ELR (cell line): Measurements from ENCODE around the gene CASQ2.

Source experiments
- DNase-seq: peaks from one replicate; pipeline ENCODE4 v3.0.0-alpha.2; 2015; ENCODE audit warnings: low read depth

CASQ2 gene

DNA sequence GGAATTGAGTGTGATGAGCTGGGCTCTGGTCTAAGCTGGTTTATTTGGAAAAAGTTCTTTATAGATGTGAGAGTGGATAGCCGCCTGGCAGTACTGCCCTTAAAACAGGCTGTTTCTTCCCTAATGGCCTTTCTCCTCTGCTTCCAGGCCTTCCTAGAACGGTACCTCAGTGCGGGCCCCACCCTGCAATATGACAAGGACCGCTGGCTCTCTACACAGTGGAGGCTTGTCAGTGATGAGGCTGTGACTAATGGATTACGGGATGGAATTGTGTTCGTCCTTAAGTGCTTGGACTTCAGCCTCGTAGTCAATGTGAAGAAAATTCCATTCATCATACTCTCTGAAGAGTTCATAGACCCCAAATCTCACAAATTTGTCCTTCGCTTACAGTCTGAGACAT lies 77.5 kb downstream of the CASQ2 start:
- DNase-seq = no peak

DNA sequence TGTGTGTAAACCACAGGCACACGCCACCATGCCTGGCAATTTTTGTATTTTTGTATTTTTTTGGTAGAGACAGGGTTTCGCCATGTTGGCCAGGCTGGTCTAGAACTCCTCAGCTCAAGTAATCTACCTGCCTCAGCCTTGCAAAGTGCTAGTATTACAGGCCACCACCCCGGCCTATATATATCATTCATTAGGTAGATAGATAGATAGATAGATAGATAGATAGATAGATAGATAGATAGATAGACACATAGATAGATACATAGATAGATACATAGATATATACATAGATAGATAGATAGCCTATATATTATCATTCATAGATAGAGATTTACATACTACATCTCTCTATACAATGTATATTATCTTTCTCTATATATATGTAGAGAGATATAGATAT lies 80.8 kb downstream of the CASQ2 start:
- no peak for DNase-seq

DNA sequence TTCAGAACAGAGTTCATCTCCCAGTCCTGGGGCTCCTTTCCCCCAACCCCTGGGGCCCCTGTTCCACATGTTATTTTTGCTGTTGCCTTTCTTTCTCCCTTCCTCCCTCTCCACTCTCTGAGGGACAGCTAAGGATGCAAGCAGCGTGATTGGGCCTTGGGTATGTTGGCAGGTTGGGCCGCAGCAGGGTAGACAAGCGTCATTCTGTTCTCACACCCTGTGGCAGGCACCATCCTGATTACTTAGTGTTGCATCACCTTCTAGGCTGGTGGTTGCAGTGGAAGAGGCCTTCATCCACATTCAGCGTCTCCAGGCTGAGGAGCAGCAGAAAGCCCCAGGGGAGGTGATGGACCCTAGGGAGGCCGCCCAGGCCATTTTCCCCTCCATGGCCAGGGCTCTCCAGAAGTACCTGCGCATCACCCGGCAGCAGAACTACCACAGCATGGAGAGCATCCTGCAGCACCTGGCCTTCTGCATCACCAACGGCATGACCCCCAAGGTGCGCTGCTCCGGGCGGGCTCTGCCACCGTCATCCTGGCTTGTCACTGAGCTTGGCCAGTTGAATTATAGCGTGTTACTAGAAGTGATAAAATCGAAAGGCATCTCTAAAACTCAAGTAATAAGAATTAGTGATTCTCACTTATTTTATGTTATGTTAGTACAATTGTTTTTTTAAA lies 83.3 kb downstream of the CASQ2 start:
- no peak for DNase-seq

DNA sequence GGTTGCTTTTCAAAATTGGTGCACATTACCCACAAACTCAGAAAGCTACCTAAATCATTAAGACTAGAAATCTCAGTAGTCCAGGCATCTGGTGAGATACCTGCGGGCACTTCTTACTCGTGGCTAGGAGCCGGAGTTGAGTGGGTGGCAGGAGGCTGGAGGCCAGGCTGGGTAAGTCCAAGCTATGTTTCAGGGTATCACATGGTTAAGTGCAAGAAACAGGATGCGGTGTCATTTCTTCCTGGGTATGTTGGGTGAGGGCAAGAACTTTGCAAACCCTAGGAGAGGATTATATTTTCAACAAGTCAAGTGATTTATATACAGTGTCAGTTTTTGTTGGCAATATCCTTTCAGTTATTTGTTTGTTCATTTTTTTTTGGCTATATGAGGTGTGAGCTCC lies 85.7 kb downstream of the CASQ2 start:
- no peak for DNase-seq

DNA sequence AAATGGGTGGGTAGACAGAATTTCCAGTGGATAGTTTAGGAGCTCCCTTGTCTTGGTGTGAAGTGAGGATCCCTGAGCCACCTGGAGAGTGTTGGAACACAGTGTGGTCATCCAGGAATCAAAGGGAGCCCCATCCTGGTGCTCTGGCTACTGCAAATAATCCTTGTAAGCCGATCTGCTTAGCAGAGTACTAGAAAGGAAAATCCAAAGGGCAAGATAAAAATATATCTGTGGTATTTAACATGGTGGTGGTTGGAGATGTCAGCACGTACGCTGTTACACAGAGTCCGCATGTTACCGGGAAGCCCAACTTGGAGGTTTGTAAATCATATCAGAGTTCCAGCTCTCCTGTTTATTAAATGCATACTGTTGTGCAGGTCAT lies 87.8 kb downstream of the CASQ2 start:
- no peak for DNase-seq

DNA sequence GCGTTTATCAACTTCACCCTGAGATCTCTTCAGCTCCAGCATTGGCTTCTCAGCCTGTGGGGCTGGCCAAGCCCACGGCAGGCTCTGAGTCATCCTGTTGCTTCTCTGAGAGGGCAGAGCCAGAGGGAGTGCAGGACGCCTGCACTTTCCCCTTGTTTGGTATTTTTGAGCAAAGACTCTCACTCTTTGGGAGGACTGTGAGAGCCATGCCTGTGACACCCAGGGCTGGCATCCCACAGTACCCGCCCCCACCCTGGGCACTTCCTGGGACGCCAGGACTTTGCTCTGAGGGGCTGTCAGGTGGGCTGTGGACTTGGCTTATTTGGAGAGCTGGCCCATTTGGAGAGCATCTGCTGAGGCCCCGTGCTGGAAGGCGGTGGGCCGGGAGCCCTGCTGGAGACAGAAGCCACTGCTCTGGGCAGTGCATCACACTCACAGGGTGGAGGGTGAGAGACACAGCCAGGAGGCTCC lies 89.3 kb downstream of the CASQ2 start:
- peak; percentile 74 for DNase-seq

DNA sequence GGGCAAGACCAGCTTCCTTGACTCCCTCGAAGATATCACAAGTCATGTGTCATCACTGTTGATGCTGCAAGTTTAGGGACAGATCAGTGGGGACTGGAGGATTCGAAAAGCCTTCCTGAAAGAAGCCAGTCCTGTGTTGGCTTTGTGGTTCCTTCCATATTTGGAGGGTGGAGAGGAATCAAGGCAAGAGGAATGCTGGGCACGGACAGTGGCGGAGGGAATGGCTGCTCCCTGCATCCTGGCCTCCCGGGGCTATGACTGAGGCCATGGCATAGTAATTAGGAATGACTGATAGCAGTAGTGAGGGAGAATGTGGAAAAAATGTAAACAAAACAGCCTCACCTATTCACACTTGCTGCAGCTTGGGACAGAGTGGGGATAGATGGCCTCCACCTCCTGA lies 90.4 kb downstream of the CASQ2 start:
- no peak for DNase-seq

DNA sequence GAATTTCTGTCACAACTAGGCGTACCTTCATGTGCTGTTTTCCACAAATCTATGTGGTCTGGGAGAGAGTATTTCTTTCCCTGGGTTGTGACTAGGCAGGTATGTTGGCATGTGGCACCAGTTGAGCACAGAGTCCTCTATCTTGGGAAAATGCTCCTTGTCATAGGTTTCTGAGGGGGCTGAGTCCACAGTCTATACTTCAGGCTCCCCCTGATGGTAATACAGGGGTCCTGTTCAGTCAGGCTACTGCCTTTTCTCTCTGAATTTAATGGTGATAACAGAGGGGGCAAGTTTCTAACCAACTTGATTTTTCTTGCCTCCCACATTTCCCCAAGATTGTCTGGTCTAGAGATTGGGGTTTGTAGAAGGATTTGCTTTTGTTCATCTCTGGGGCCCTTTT lies 90.9 kb downstream of the CASQ2 start:
- peak; percentile 6 for DNase-seq

DNA sequence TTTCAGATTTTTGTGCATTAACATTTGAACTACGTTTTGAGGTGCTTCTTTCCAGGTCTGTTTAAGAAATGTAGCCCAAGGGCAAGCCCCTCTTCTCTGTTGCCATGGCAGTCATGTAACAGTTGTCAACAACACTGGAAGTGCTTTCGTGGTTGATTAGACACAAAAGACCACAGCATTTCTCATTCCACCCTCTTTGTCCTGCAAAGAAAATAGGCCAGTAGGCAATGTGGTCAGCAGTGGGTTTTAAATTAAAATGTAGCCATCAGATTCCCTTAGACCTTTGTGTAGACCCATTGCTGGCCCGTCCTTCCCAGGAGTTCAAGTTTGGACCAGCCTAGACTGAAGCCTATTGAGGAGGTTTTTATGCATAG lies 91.3 kb downstream of the CASQ2 start:
- peak; percentile 15 for DNase-seq

DNA sequence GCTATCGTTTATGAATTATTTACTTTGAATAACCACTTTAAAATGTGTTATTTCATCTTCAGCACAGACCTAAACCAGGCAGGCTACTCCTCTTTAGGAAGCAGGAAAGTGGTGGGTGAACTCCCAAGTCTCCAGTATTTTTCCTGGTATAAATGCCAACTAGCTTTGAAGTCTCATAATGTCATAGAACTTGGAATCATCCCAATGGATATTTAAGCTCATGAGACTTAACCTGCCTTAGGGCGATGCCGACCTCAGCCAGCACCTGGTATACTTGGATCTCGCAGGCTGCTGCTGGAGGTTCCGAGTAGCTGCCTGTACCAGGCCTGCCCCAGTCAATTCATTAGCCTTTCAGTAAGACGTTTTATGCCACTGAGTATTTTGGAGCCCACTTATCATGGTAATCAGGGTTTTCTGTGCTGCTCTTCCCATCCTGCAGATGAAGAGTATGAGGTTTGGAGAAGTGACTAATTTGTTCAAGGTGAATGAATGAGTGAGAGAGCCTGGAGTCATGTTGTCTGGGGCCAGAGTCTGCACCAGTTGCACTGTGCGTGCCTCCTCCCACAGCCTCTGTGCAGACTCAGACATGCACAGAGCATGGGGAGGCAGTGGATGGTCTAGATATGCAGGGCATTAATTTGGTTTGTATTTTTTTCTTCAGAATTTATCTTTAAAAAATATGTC lies 91.9 kb downstream of the CASQ2 start:
- no peak for DNase-seq

DNA sequence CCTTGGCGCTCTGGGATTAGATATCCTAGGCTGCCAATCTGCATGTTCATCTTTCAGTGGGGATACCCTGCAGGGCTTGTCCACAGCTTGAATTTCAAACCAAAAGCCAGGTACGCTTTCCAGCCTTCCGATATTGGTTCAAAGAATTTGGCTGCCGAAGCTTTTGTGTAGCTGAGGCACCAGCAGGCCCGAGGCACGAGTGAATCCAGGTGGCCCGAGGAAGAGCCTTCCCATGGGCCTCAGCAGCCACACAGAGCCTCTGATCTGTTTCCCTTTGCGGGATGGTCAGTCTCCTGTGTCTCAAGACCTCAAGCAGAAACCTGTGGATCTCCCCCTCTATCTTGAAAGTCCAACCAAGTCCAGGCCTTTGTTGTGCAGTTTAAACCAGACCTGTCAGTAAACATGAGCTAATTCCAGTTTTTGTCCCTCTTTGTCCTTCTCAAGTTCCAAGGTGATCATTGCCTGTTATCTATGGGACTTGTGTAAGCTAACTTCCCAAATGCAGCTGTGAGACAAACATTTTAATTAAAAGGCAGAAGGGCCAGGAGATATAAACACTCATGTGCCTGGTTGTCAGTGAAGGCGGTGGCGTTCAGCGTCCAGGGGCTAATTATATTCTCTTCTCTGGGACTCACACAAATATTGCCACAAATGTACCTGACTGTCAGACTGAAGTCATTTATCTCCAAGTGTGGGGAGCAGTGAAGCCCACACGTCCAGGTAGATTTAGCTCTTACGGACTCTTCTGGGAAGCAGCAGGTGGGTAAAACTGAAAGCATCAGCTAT lies 96.1 kb downstream of the CASQ2 start:
- no peak for DNase-seq

DNA sequence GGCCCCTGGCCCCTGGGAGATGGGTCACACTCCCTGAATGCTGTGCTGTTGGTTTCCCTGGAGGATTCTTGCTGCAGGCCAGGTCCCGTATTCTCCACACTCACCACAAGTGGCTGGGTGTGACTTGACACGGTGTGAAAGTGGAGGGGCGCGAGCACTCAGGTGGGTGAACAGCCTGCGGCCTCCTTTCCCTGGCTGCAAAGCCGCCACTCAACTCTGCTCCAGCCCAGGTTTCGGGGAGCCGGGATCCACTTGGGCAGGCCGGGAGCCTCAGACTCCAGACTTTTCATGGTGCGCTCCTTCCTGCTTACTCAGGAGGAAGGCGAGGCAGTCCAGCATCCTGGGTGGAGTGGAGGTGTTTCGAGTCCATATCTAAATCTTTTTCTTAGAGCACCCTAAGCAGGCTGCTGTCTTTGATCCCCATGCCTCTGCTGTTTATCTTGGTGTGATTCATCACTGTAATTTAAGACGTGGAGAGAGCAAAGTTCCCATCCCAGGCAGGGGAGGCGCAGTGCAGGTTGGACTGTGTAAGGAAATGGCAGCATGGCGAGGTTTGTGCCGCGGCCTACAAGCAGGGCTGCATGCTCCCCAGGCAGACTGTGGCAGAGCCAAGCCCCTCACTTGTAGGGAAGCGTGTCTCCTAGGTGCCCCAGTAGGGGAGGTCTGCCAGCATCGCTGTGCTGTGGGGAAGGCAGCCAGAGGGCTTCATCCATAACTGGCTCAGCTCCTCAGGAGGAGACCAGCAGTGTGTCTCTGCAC lies 97.2 kb downstream of the CASQ2 start:
- DNase-seq = peak; percentile 34

DNA sequence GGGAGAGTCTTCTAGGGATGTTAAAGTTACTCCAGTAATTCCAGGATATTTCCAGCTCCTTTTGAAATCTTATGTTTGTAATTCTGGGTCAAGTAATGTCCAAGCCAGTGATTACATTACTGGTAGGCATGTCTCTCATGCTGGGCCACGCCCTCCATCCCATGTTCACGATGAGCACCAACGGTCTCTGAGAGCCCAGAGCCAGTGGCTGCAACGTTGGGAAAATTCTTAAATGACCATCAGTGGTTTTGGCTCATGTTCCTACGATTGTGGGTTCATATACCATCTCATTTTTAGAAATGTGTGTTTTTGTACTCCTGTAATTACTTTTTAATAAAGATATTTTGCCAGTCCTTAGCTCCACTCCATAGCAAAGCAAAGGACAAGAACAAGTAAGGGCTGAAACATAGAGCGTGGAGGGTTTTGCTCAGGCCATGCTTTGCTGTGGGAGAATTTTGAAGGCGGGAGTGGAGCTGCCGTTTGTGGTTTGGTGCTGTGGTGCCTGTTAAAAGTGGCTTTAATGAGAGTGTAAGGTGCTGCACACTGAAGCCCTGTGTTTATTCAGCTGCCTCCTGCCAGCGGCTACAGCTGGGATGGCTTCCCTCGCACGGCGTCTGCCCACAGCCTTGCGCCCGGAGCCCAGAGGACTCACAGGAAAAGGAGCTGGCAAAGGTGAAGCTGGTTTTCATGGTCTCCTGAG lies 97.9 kb downstream of the CASQ2 start:
- no peak for DNase-seq

DNA sequence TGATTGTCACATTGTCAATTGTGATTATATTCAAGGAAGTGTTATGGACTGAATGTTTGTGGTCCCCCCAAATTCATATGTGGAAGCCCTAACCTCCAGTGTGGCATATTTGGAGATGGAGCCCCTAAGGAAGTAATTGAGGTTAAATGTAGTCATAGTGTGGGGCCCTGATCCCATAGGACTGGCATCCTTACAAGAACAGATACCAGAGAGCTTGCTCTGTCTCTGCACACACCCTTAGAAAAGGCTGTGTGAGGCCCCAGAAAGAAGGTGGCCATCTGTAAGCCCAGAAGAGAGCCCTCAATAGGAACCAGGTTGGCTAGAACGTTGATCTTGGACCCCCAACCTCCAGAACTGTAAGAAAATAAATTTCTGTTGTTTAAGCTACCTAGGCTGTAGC lies 98.6 kb downstream of the CASQ2 start:
- DNase-seq = peak; percentile 21

DNA sequence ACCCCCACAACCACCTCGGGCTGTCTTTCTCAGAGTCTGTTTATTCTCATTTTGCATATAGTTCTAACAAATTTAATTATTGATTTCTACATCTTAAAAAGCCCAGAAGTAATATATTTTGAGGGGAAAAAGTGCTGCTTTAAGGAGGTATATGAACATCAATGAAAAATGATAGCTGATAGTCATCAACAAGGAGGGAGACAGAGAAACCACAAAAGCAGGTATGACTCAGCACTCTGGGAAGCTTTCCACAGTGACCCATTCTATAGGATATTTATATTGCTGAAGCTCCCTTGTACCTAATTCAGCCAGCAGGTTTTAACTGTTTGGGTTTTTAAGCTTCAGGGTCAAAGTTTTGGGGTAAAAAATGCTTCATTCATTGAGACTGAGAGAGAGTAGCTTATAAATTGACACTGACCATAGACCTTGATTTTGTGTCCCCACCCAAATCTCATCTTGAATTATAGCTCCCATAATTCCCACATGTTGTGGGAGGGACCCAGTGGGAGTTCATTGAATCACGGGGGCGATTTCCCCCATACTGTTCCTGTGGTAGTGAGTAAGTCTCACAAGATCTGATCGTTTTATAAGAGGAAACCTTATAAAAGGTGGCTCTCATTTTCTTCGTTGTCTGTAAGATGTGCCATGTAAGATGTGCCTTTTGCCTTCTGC lies 99.4 kb downstream of the CASQ2 start:
- DNase-seq = peak; percentile 93

DNA sequence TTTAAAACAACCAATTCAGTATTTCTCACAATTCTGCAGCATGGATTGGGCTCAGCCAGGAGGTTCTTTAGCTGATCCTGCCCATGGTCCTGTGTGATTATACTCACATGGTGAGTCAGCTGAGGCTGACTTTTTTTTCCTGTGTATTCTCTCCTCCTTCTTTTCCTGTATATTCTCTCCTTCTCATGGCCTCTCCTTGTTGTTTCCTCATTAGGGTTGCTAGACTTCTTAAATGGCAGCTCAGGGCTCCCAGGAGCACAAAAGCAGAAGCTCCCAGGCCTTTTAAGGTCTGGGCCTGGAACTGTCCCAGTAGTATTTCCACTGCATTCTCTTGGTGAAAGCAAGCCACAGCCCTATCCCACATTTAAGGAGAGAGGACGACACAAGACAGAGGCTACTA lies 99.9 kb downstream of the CASQ2 start:
- peak; percentile 64 for DNase-seq

DNA sequence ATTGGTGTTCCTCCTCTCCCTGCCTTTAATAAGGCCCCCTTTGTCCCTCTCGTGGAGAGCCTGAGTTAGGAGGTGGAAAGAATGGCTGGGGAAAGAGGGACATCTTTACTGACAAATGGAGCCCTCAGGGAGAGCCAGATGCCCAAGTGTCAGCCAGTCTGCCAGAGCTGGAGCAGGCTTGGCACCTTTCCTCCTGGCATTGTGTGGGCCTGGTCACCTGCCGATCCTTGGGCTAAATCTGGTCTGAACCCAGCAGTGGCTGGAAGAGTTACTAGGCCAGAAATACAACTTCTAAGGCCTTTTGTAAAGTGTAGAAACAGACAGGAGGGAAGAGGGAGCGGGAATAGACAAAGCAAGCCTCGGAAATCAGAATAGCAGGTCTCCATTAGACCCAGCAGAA lies 101.8 kb downstream of the CASQ2 start:
- no peak for DNase-seq

DNA sequence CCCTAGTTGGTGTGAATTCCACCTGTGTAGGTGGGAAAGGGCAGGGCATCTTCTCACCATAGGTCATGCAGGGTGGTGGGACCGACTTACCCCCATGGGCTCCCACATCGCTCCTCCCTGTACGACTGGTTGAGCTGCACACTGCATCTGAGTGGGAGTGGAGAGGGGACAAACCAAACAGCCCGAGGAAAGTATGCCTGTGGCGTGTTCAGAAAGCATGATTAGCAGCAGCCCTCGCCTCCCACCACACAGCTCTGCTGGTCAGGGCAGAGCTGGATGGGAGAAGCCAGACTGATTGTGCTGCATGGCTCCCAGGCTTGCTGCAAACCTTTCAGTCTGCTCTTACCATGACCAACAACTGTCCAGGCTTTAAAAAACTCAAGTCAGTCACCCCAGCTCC lies 102.3 kb downstream of the CASQ2 start:
- no peak for DNase-seq

DNA sequence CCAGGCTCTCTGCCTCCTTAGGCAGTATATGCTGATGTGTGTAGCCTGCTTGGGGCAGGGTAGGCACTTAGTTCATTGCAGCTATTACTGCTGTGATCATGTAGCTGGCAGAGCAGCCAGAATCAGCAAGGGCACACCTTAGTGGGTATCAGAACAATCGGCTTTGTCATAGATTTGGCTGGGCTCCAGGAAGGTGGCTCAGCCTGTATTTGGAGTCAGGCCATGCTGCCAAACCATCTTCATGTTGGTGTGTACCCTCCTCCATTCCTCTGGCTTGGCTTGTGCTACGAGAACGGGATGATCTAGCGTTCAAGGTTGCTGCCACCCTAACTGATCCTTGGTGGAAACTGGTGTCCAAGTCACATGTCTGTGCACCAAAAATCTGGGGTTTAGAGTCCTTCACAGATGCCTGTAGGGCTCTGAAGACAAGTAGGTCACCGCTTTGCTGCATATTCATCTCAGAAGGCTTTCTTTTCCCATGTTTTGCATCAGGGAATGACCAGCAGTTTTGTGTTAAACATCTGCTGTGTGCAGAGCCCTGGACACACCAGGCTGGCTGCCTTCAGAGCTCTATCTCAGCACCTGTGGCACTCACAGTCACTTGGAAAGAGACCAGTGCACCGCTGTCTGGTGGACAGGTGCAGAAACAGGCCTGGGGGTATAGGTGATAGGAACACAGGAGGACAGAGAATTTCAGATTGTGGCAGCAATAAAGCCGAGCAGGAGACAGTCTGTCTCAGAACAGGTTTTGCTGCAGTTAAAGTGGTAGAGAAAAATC lies 103.0 kb downstream of the CASQ2 start:
- no peak for DNase-seq

DNA sequence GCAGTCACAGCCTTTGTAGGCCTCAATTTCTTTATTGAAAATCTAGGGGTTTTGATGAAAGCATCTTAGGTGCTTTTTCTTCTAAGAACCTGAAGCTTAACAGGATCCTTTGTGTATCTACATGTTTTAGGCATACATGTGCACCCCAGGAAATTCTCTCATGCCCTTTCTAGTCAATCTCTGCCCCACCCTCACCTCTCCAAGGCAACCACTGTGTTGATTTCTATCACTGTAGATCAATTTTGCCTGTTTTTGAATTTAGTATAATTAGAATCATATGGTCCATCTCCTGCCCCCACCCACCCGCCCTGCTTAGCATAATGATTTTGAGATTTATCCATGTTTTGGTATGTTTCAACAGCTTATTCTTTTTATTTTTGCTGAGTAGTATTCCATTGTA lies 107.4 kb downstream of the CASQ2 start:
- no peak for DNase-seq

DNA sequence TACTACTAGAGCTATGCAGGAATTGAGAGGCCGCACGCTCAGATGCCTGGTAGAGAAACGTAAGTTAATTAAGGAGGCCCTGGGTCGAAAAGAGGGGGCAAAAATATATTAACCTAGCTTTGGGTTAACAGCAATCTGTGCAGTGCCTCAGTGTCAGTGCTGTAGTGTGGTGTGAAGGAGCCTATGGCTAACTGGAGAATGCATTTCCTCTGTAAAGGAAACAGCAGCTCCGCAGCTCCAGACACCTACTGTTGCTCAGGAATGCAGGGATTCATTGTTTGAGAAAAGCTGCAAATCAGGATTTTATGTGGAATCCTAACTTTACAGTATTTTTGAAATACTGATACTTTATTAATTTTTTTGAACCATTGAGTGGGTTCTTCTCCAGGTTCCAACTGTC lies 108.4 kb downstream of the CASQ2 start:
- no peak for DNase-seq
